IMR-90 (cell line): ENCODE measurements around the gene KRT77. TPM values are rescaled to one million over a fixed set of nuclear protein-coding genes. Genes with fewer than 3 reads are reported as not detected.

Source experiments
- ATAC-seq: fragments of 200-7000 bp; cut with Tn5 transposase; 2 replicates; pipeline ENCODE4 v1.9.1; 2020; ENCODE audit warnings: low read depth, mild to moderate bottlenecking, moderate library complexity
- BruUV-seq: library from RNA; stranded (reverse); fragments of 400-500 nt; replicated peaks from 2 replicates; lab custom pipeline; 2021; lab: Mats Ljungman, UMichigan
- CTCF ChIA-PET: fragments of 300-600 bp; formaldehyde crosslinking; extraction: SDS; loops from one replicate; lab custom pipeline; 2021; ENCODE audit warnings: antibody characterized with exemption; lab: Yijun Ruan, JAX
- POLR2A ChIA-PET: fragments of 300-600 bp; sonication (Branson Sonifier 250); formaldehyde crosslinking; loops from one replicate; lab custom pipeline; 2022; ENCODE audit warnings: antibody characterized with exemption; ENCODE audit not compliant: unreplicated experiment; lab: Charles Lee
- DNase-seq: peaks from one replicate; pipeline ENCODE4 v3.0.0; 2013
- H2AFZ ChIP-seq: replicated peaks from 2 replicates; pipeline ENCODE3; 2013; ENCODE audit warnings: low read length, mild to moderate bottlenecking; ENCODE audit not compliant: poor library complexity
- H2AK5ac ChIP-seq: 2 replicates; pipeline ENCODE4 v1.6.1; 2013; ENCODE audit warnings: low read depth, low read length, inconsistent platforms
- H2AK9ac ChIP-seq: replicated peaks from 2 replicates; pipeline ENCODE3; 2013; ENCODE audit warnings: mild to moderate bottlenecking, low read depth, low read length, moderate library complexity; ENCODE audit not compliant: poor library complexity
- H2BK120ac ChIP-seq: 2 replicates; pipeline ENCODE4 v1.6.1; 2013; ENCODE audit warnings: low read depth, low read length, inconsistent platforms
- H2BK15ac ChIP-seq: 3 replicates; pipeline ENCODE4 v1.6.1; 2013; ENCODE audit warnings: low read depth, low read length, inconsistent platforms
- H2BK20ac ChIP-seq: 2 replicates; pipeline ENCODE4 v1.6.1; 2013; ENCODE audit warnings: low read depth, mild to moderate bottlenecking, inconsistent platforms, low read length, moderate library complexity
- H2BK5ac ChIP-seq: 2 replicates; pipeline ENCODE4 v1.6.1; 2013; ENCODE audit warnings: mild to moderate bottlenecking, low read depth, low read length, inconsistent platforms; ENCODE audit not compliant: poor library complexity, severe bottlenecking
- H3K14ac ChIP-seq: replicated peaks from 2 replicates; pipeline ENCODE4 v1.6.1; 2013; ENCODE audit warnings: low read depth, low read length, inconsistent platforms
- H3K18ac ChIP-seq: 2 replicates; pipeline ENCODE4 v1.6.1; 2013; ENCODE audit warnings: low read depth, low read length, control low read depth
- H3K23ac ChIP-seq: 2 replicates; pipeline ENCODE4 v1.6.1; 2013; ENCODE audit warnings: low read depth, low read length, inconsistent platforms
- H3K27ac ChIP-seq: 2 replicates; pipeline ENCODE4 v1.5.1; 2013; ENCODE audit warnings: mild to moderate bottlenecking, control low read depth, low read length; ENCODE audit not compliant: insufficient read depth
- H3K27me3 ChIP-seq: 2 replicates; pipeline ENCODE4 v1.6.1; 2013; ENCODE audit warnings: low read length; ENCODE audit not compliant: control insufficient read depth, insufficient read depth
- H3K36me3 ChIP-seq: 2 replicates; pipeline ENCODE4 v1.6.1; 2013; ENCODE audit warnings: low read length, mixed read lengths; ENCODE audit not compliant: control insufficient read depth, insufficient read depth
- H3K4ac ChIP-seq: 2 replicates; pipeline ENCODE4 v1.6.1; 2013; ENCODE audit warnings: low read depth, low read length, inconsistent platforms
- H3K4me1 ChIP-seq: 2 replicates; pipeline ENCODE4 v1.6.1; 2013; ENCODE audit warnings: low read length, mixed read lengths; ENCODE audit not compliant: control insufficient read depth, insufficient read depth
- H3K4me2 ChIP-seq: 2 replicates; pipeline ENCODE4 v1.6.1; 2013; ENCODE audit warnings: low read depth, mild to moderate bottlenecking, control low read depth, low read length, moderate library complexity
- H3K4me3 ChIP-seq: 2 replicates; pipeline ENCODE4 v1.5.1; 2013; ENCODE audit warnings: low read depth, mild to moderate bottlenecking, control low read depth, low read length, moderate library complexity; ENCODE audit not compliant: insufficient read depth
- H3K56ac ChIP-seq: 2 replicates; pipeline ENCODE4 v1.6.1; 2013; ENCODE audit warnings: low read length, inconsistent platforms; ENCODE audit not compliant: insufficient read depth; ENCODE audit errors: extremely low read depth
- H3K79me1 ChIP-seq, 2 experiments: 2 replicates each; pipeline ENCODE4 v1.6.1; 2013; ENCODE audit warnings: low read length in 2 of 2, inconsistent platforms in 1 of 2, low read depth in 1 of 2
- H3K9ac ChIP-seq: 2 replicates; pipeline ENCODE4 v1.6.1; 2013; ENCODE audit warnings: low read depth, low read length, control low read depth
- H3K9me1 ChIP-seq: 2 replicates; pipeline ENCODE4 v1.6.1; 2013; ENCODE audit warnings: low read length, inconsistent platforms; ENCODE audit not compliant: insufficient read depth
- H3K9me3 ChIP-seq: 2 replicates; pipeline ENCODE4 v1.6.1; 2013; ENCODE audit warnings: low read length; ENCODE audit not compliant: control insufficient read depth, insufficient read depth
- H4K20me1 ChIP-seq: 2 replicates; pipeline ENCODE4 v1.6.1; 2013; ENCODE audit warnings: low read length, inconsistent platforms; ENCODE audit not compliant: insufficient read depth
- H4K5ac ChIP-seq: 2 replicates; pipeline ENCODE4 v1.6.1; 2013; ENCODE audit warnings: mild to moderate bottlenecking, low read depth, low read length, control low read depth
- H4K8ac ChIP-seq, 2 experiments: 2 replicates each; pipeline ENCODE4 v1.6.1; 2013; ENCODE audit warnings: low read depth in 2 of 2, low read length in 2 of 2, control low read depth in 1 of 2, inconsistent platforms in 1 of 2
- H4K91ac ChIP-seq: 2 replicates; pipeline ENCODE4 v1.6.1; 2013; ENCODE audit warnings: low read depth, low read length, inconsistent platforms; ENCODE audit not compliant: insufficient read depth
- CEBPB ChIP-seq: IDR thresholded peaks from 2 replicates; pipeline ENCODE4 v1.6.1; 2012; ENCODE audit warnings: low read depth, low read length, improper control_type of control experiment
- CHD1 ChIP-seq: IDR thresholded peaks from 2 replicates; pipeline ENCODE4 v1.6.1; 2012; ENCODE audit warnings: low read depth, low read length, improper control_type of control experiment
- ELK1 ChIP-seq: fragments of 150-350 bp; IDR thresholded peaks from 2 replicates; pipeline ENCODE4 v1.6.1; 2016; ENCODE audit warnings: low read depth, mild to moderate bottlenecking, low read length, moderate library complexity, borderline replicate concordance
- FOS ChIP-seq: fragments of 150-350 bp; IDR thresholded peaks from 2 replicates; pipeline ENCODE4 v1.6.1; 2016; ENCODE audit warnings: low read depth, low read length
- MAFK ChIP-seq: IDR thresholded peaks from 2 replicates; pipeline ENCODE4 v1.6.1; 2012; ENCODE audit warnings: low read depth, low read length, improper control_type of control experiment
- MAZ ChIP-seq: IDR thresholded peaks from 2 replicates; pipeline ENCODE4 v1.6.1; 2012; ENCODE audit warnings: low read depth, mild to moderate bottlenecking, low read length, improper control_type of control experiment, moderate library complexity, borderline replicate concordance
- MXI1 ChIP-seq: IDR thresholded peaks from 2 replicates; pipeline ENCODE4 v1.6.1; 2012; ENCODE audit warnings: low read depth, mild to moderate bottlenecking, low read length, moderate library complexity, borderline replicate concordance
- NFE2L2 ChIP-seq: fragments of 150-350 bp; IDR thresholded peaks from 2 replicates; pipeline ENCODE4 v1.6.1; 2016; ENCODE audit warnings: low read depth, mild to moderate bottlenecking, low read length
- POLR2A ChIP-seq: IDR thresholded peaks from 2 replicates; pipeline ENCODE4 v1.6.1; 2012; ENCODE audit warnings: mild to moderate bottlenecking, low read depth, low read length
- RAD21 ChIP-seq: IDR thresholded peaks from 2 replicates; pipeline ENCODE4 v1.6.1; 2012; ENCODE audit warnings: low read length, improper control_type of control experiment
- RCOR1 ChIP-seq: IDR thresholded peaks from 2 replicates; pipeline ENCODE4 v1.6.1; 2012; ENCODE audit warnings: mild to moderate bottlenecking, low read length, improper control_type of control experiment; ENCODE audit not compliant: insufficient replicate concordance
- RFX5 ChIP-seq: IDR thresholded peaks from 2 replicates; pipeline ENCODE4 v1.8.0; 2012; ENCODE audit warnings: low read depth, mild to moderate bottlenecking, low read length, moderate library complexity
- SMC3 ChIP-seq: fragments of 150-350 bp; IDR thresholded peaks from 2 replicates; pipeline ENCODE4 v1.6.1; 2016; ENCODE audit warnings: low read depth, mild to moderate bottlenecking, antibody characterized with exemption, low read length, moderate library complexity
- USF2 ChIP-seq: fragments of 150-350 bp; IDR thresholded peaks from 2 replicates; pipeline ENCODE4 v1.6.1; 2017; ENCODE audit warnings: mild to moderate bottlenecking, antibody characterized with exemption, low read length, low read depth
- WGBS, 2 experiments: methylation state at CpG; one replicate each; pipeline versions ENCODE4 v1.1.5 to v1.1.7; 2013; ENCODE audit warnings: missing lambda C conversion rate in 2 of 2; ENCODE audit not compliant: insufficient read length in 1 of 2; ENCODE audit errors: extremely low coverage in 2 of 2; 5-methylcytosine and 5-hydroxymethylcytosine counted together
- dilution Hi-C: fragments of 300-500 bp; cut with HindIII; formaldehyde crosslinking; loops from one replicate; pipeline ENCODE4 v1.14.3; 2018; ENCODE audit warnings: low sequenced_read_pairs; ENCODE audit not compliant: unreplicated experiment
- in situ Hi-C: fragments of 300-500 bp; cut with MboI; formaldehyde crosslinking; loops from 3 replicates; pipeline ENCODE4 v1.14.3; 2019; ENCODE audit warnings: low sequenced_read_pairs, inconsistent platforms, mixed read lengths
- intact Hi-C: fragments of 100-400 bp; cut with micrococcal nuclease; formaldehyde crosslinking; loops from 2 replicates; pipeline ENCODE4 v1.10.0; 2022
- polyA plus RNA-seq, 3 experiments: library from polyadenylated mRNA; depleted of rRNA; stranded (reverse); fragments of >200 nt; gene quantifications; 2 replicates each; pipeline ENCODE4 v1.2.3, GENCODE V29; 2012; ENCODE audit warnings: low replicate concordance in 1 of 3
- total RNA-seq: library from RNA; depleted of rRNA; stranded (reverse); fragments of >200 nt; gene quantifications from 2 replicates; pipeline ENCODE4 v1.2.3, GENCODE V29; 2012

The KRT77 gene
- total and polyA plus RNA-seq, 2 of the 4 experiments (the other 2 are of a cell fraction): not detected

GRCh38 chr12:52744493-52745156 lies 41.3 kb upstream of the KRT77 start:
- in situ Hi-C loops: no loop called here
- CTCF ChIA-PET: no interaction called here

More at GRCh38 chr12:52744493-52745156, 41.3 kb upstream of the KRT77 start:
- no peak overlapping the region for H4K8ac ChIP-seq
- no TSS peak for BruUV-seq
- H2BK5ac ChIP-seq: no peak overlapping the region
- H2AK5ac ChIP-seq: no peak overlapping the region
- no peak overlapping the region for H3K4ac ChIP-seq
- H2BK20ac ChIP-seq: no peak overlapping the region
- no peak overlapping the region for H3K14ac ChIP-seq
- H3K9ac ChIP-seq: no peak overlapping the region
- peak overlapping the region; percentile 21 for H2AFZ ChIP-seq
- no peak for TF ChIP-seq MXI1
- TF ChIP-seq USF2: no peak
- no peak for TF ChIP-seq MAZ
- no peak for TF ChIP-seq NFE2L2
- TF ChIP-seq POLR2A: no peak
- TF ChIP-seq RCOR1: no peak
- no peak for TF ChIP-seq FOS
- TF ChIP-seq CHD1: no peak
- TF ChIP-seq RFX5: no peak
- TF ChIP-seq ELK1: no peak
- no peak for TF ChIP-seq CEBPB
- TF ChIP-seq RAD21: no peak
- TF ChIP-seq MAFK: no peak
- TF ChIP-seq SMC3: no peak
- H3K4me2 ChIP-seq: no peak overlapping the region
- H3K56ac ChIP-seq: no peak overlapping the region
- no peak overlapping the region for H2BK15ac ChIP-seq
- no peak overlapping the region for H3K27ac ChIP-seq
- H3K9me3 ChIP-seq: no peaks in the 10 kb centered on the region
- no peaks in the 10 kb centered on the region for H3K36me3 ChIP-seq
- no peak overlapping the region for H2AK9ac ChIP-seq
- H4K20me1 ChIP-seq: no peaks in the 10 kb centered on the region
- H2BK120ac ChIP-seq: no peak overlapping the region
- dilution Hi-C loops (no loop called here), intact Hi-C loops (no loop called here)
- no peaks in the 10 kb centered on the region for H3K9me1 ChIP-seq
- no peaks in the 10 kb centered on the region for H3K4me1 ChIP-seq
- no peak overlapping the region for H4K5ac ChIP-seq
- no peaks in the 10 kb centered on the region; the same call in 1 of the 2 replicates for H3K27me3 ChIP-seq
- H3K79me1 ChIP-seq: no peaks in the 10 kb centered on the region
- H3K18ac ChIP-seq: no peak overlapping the region
- POLR2A ChIA-PET: no interaction called here
- WGBS, 2 experiments: no CpG with 5 or more reads among the region's 1 CpG
- H3K4me3 ChIP-seq: no peak overlapping the region
- no peak overlapping the region for H3K23ac ChIP-seq
- H4K91ac ChIP-seq: no peak overlapping the region
- no peak for DNase-seq
- no peak for ATAC-seq
